OCI-M2 (cell line): ENCODE data around the gene ZSWIM3.

Experiments
- DNase-seq: peaks from one replicate; lab custom pipeline; 2025; ENCODE audit not compliant: unreplicated experiment; lab: John Stamatoyannopoulos, UW

The ZSWIM3 gene

GRCh38 chr20:45927071-45927878 lies 69.9 kb downstream of the ZSWIM3 start:
- DNase-seq: no peak
